C4-2B (cell line): ENCODE results near the gene WHRN.

Experiments used
- ZFX ChIP-seq: fragments of 450-650 bp; IDR thresholded peaks from 2 replicates; pipeline ENCODE4 v1.6.1; 2017
- TF ChIP-seq, protein P1 (sequence below): fragments of 450-650 bp; conservative IDR thresholded peaks from 2 replicates; pipeline ENCODE4 v1.5.1; 2017; ENCODE audit warnings: mild to moderate bottlenecking

DNA sequence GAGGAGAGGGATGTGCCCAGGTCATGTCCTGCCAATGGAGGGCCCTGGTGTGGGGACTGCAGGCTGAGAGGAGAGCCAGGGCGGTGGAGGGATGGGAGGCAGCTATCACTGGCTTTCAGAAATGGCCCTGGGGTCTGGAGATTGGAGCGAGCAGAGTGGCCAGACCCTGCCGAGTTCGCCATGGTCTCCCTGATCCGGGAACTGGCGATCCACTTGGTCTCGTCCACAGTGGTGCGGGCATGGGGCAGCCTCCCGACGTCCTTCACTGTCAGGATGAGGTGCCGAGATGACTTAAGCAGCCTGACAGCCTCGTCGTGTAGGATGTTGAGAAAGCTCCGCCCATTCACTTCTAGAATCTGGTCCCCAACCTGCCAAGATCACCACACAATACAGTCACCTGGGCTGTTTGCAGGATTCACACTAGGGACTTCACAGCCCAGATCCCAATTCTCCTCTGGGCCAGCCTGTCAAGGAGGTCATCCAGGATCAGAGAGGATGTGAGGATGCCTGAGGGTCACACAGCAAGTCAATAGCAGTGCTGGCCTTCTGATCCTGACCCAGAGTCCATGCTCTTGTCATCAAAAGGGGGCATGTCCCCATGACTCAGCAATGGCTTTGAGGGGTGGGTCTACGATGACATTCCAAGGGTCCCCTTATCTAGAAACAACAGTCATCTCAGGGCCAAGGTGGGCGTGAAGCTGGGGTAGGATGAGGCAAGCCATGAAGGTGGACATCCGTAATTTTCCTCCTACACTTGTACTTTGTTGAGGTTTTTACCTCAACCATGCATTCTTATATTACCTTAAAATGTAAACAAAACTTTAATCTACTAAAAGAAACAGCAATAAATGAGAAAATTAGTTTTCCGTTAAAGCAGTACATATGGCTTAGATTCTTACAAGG is 79.0 kb downstream of the WHRN start:
- TF ChIP-seq, protein P1, sequence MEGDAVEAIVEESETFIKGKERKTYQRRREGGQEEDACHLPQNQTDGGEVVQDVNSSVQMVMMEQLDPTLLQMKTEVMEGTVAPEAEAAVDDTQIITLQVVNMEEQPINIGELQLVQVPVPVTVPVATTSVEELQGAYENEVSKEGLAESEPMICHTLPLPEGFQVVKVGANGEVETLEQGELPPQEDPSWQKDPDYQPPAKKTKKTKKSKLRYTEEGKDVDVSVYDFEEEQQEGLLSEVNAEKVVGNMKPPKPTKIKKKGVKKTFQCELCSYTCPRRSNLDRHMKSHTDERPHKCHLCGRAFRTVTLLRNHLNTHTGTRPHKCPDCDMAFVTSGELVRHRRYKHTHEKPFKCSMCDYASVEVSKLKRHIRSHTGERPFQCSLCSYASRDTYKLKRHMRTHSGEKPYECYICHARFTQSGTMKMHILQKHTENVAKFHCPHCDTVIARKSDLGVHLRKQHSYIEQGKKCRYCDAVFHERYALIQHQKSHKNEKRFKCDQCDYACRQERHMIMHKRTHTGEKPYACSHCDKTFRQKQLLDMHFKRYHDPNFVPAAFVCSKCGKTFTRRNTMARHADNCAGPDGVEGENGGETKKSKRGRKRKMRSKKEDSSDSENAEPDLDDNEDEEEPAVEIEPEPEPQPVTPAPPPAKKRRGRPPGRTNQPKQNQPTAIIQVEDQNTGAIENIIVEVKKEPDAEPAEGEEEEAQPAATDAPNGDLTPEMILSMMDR: no peak
- no peak for TF ChIP-seq ZFX
